Fibroblast of the conjunctiva (primary cell): ENCODE data around the gene CDK9.
"Not testable (repeated sequence)": the region's sequence is repeated elsewhere in the genome, so short reads cannot be mapped to it uniquely, and the experiment has no call there.

ENCODE experiments used
- DNase-seq: peaks from one replicate; pipeline ENCODE4 v3.0.0-alpha.2; 2010; ENCODE audit warnings: low read depth

The CDK9 gene

DNA sequence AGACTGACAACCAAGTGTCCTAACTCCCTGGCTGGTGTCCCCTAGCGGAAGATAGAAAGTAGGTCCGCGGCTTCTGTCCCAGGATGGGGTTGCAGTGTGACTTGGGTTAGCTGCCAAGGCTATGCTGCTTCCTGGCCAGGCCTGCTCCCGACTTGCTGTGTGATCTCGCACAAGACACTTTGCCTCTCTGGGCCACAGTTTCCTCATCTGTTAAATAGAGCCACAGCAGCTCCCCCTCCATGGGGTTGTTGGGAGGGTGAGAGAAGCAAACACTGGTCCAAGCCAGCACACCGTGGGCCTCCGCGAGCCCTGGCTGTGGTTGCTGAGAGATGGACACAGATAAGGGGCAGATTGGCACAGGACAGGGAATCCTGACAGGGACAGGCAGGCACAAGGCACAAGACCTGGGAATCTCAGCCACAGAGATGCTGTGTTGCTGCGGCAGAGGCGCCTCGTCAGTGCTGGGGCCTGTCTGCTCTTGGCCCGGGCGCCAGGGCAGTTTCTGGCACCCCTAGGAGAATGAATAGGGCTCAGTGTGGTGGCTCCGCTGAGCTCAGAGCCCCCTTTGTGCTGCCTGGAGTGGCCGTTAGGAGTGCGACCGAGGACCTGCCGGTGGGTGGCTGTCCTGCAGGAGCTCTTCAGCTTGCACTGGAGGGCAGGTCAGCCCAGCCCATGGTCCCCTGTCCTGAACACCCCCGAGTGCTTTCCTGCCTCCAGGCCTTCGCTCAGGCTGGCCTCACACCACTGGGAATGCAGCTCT is 5.5 kb upstream of the CDK9 start:
- DNase-seq: no peak

DNA sequence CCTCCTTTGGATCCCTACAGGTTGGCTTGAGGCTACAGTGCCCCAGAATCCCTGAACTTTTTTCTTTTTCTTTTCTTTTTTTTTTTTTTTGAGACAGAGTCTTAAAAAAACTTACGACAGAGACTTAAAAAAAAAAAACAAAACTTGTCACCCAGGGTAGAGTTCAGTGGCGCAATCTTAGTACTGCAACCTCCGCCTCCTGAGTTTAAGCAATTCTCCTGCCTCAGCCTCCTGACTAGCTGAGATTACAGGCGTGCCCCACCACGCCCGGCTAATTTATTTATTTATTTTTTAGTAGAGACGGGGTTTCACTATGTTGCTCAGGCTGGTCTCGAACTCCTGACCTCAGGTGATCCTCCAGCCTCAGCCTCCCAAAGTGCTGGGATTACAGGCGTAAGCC is 4.9 kb upstream of the CDK9 start:
- DNase-seq: not testable (repeated sequence)

DNA sequence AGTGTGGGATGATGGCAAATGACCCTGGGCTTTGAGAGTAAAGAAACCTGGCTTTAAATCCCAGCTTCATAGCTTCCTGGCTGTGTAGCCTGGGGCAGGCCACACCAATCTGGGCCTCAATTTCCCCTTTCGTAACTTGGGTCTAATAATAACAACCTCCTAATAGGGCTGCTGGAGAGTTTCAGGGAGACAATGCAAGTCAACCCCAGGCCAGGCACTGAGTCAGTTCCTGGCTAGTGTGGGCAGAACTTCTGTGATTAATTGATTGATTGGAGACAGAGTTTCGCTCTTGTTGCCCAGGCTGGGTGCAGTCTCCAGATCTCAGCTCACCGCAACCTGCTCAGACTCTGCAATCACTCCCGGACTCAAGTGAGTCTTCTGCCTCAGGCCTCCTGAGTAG is 4.0 kb upstream of the CDK9 start:
- no peak for DNase-seq

DNA sequence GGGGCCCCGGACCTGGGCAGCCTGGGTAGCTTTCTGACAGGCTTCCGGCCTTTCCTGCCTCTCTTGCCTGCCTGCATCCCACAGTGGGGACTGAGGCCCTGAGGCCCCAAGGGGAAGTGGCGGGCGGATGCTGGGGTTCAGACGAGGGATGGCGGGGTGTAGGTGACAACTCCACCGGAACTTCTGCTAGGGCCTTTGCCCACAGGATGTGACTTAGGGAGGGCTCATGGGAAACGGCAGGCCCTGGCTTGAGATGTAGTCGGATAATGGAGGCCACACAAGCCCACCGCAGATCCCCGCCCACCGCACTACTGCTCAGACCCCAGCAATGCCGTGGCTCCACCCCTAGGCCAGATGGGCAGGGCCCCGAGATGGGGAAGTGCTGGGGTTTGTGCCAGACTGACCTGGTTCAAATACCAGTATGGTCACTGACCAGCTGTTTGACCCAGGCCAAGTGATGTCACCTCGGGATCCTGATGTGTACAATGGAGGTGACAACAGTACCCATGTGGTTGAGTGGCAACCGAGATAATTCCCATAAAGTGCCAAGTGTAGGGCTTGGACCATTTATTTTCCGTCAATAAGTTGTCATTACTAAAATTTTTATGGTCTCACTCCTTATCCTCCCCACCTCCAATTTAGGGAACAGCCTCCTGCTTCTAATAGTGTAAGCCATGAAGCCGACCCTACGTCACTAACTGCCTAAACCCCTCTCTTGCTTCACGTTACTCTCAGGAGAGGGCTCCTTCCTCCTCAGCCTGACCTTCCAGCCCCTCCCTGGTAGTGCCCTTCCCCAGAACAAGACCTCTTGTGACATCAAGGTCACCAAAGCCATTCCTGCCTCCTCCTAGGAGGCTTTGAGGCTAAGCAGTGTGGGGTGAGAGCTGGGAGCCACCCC is 2.5 kb upstream of the CDK9 start:
- no peak for DNase-seq

DNA sequence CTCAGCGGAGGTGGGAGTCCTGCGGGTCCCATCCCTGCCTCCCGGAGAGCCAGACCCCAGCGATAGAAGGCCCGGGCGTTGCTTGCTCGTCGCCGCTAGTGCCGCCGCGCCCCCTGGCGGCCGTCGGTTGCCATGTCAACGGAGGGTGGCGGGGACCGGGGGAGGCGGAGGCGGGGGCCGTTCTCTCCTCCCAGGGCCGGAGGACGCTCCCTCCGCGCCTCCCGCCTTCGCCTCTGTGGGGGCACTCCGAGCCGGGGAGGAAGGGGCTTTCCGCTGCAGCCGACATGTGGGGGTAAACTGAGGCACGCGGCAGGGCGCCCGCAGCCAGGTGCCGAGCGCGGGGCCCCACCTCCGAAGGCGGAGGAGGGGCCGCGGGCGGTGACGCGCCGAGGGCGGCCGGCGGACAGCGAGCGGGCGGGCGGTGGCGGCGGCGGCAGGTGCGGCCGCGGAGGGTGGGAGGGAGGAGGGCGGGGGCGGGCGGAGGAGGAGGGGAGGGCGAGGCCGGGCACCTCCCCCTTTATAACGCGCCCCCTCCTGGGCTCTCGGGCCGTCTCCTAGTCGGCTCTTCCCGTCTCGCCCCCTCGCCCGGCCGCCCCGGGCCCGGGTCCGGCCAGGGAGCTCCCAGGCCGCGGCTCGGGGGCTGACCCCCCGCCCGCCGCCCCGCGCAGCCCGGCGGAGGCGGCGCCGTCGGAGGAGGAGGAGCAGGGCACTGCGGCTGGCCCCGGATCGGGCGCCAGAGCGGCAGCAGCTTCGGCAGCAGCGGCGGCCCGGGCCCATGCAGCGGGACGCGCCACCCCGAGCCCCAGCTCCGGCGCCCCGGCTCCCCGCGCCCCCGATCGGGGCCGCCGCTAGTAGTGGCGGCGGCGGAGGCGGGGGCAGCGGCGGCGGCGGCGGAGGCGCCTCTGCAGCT is 556 bp upstream of the CDK9 start:
- DNase-seq: peak; percentile 54

DNA sequence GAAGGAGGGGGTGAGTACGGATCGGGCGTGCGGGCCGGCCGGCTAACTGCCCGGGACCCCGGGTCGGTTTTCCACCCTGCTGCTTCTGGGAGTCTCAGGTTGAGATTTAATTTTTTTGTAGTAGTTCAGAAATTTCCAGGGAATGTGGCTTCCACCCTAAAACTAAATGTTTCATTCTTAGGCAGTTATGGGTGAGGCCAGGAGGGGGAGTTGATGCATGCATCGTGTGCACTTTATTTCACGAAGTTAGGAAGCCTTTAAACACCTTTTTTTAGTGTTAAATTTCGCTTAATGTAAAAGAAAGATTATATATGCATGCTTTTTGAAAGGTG is 905 bp downstream of the CDK9 start:
- no peak for DNase-seq

DNA sequence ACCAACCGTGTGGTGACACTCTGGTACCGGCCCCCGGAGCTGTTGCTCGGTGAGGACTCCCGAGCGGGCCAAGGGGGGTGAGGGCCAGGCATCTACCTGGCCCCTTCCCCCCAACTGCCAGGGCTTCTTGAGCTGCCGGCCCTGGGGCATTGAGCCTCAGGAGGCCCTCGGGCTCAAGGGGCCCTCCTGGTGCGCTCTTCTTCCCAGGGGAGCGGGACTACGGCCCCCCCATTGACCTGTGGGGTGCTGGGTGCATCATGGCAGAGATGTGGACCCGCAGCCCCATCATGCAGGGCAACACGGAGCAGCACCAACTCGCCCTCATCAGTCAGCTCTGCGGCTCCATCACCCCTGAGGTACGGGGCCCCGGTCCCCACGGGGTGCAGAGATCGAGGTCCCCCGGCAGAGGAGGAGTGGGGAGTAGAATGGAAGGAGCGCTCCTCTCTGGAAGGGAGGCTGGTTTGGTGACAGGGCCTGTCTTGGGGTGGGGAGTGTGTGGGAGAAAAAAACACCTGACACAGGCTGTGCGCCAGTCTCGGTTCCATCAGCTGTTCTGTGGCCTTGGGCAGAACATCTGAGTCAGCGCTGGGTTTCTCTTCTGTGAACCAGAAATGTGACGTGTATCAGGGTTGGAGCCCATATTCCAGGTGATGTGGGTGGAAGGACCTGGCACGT is 2.6 kb downstream of the CDK9 start:
- no peak for DNase-seq

DNA sequence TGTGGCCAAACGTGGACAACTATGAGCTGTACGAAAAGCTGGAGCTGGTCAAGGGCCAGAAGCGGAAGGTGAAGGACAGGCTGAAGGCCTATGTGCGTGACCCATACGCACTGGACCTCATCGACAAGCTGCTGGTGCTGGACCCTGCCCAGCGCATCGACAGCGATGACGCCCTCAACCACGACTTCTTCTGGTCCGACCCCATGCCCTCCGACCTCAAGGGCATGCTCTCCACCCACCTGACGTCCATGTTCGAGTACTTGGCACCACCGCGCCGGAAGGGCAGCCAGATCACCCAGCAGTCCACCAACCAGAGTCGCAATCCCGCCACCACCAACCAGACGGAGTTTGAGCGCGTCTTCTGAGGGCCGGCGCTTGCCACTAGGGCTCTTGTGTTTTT is 3.3 kb downstream of the CDK9 start:
- no peak for DNase-seq

DNA sequence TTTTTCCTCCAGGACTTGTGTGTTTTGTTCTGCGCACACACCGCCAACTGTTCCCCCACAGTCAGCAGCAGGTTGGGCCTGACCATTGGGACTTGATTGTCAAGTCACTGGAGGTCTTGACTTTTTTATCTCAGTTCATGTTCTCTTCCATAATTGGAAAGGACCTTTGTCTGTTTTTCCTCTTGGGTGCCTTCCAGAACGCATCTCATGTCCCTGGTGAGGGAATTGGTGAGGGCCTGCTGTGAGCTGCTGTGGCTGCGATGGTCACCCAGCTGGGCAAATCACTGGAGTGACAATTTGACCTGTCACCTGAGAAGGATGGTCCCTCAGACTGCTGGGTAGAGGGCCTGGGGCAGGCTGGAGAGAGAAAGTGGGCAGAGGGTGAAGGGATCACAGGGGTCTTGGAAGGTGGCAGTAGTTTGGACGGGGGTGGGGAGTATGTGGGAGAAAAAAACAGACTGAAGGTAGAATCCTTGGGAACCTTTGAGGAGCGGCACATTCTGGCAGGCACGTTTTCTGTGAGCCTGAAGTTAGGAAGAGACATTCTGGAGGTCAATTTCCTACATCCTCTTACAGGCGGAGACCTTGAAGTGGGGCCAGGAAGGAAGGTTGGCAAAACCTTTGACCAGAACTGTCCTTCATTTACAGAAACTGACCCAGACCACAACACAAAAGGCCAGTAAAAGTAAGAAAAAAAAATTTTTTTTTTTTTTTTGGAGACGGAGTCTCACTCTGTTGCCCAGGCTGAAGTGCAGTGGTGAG is 4.4 kb downstream of the CDK9 start:
- DNase-seq: no peak

DNA sequence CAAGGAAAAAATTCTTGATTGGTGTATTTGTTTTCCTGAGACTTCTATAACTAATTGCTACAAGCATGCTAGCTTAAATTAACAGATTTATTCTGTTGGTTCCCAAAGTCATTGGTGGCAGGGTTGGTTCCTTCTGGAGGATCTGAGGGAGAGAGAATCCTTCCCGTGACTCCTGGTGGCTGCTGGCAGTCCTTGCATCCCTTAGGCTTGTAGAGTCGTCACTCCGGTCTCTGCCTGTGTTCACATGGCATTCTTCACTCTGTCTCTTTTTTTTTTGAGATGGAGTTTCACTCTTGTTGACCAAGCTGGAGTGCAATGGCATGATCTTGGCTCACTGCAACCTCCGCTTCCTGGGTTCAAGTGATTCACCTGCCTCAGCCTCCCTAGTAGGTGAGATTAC is 5.3 kb downstream of the CDK9 start:
- DNase-seq: no peak

DNA sequence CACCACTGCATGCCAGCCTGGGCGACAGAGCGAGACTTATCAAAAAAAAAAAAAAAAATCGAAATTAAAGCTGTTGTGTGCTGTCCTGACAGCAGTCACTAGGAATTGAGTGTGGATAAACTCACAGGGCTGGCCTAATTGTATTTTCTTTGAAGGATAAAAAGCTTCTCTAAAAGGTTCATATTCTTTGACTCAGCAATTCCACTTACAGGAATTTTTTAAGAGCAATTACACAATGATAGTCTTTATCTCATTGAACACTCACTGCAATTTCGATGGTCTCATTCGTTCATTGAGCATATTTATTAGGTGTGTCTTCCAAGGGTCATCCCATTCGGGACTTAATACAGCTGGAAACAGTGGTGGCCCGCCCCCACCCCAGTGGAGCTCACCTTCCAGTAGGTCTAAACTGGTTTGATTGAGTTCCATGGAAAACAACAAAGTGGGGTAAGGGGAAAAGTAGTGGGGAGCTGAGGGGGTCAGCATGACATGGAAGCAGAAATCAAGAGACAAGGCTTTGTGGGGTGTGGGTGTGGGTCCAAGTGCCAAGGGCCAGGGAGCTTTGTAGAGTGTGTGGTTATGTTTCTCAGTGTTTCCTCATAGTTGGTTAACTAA is 6.7 kb downstream of the CDK9 start:
- DNase-seq: no peak

DNA sequence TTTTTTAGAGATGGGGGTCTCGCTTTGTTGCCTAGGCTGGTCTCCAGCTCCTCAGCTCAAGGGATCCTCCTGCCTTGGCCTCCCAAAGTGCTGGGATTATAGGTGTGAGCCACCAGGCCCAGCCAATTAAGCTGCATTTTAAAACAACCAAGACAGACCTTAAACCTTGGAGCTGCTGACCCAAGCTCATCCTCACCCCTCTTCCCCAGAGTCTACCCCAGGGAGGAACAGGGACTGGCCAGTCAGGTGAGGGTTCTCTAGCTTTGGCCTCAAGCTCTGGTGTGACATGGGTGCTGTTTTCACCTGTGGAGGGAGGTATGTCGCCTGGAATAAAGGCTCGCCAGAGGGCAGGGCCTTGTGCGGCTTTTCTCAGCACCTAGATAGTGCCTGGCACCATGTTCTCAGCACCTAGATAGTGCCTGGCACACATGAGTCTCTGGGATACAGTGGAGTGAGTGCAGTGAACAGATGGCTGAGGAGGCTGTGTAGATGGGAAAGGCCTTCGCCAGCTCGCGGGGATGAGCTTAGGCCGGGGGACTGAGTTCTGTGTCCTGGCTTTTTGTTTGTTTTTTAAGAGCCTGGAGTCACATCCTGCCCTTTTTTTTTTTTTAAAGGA is 7.4 kb downstream of the CDK9 start:
- DNase-seq: no peak

DNA sequence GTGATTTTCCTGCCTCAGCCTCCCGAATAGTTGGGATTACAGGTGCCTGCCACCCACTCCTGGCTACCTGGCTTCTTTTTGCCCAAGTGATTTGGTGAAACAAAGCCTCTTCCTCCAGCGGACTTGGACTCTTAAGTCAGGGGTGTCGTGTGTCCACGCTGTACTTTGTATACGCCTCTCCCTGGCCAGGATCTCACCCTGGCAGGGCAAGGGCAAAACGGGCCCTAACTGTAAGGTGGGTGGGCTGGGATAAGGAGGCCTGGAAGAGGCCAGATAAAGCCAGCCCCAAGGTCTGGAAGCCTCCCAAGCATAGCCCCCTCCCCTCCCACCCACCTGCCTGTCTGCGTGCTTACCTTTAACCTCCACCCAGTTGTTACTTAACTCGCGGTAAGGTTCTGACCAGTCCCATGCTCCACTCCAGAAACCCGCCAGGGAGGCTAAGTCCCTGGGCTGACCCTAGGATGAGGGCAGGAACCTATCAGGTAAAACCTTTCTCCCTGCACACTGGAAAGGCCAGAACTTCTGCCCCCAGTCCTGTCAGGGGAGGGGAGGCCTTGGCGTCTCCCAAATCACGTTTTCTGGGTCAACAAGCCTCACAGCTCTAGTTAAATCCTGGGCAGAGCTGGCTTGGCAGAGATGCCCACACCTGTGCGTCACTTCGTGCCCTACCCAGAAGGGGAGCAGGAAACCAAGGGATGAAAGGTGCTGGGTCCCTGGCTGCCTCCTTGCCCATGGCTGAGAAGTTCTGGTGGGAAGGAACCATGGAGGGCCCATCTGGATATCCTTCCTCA is 8.4 kb downstream of the CDK9 start:
- no peak for DNase-seq

DNA sequence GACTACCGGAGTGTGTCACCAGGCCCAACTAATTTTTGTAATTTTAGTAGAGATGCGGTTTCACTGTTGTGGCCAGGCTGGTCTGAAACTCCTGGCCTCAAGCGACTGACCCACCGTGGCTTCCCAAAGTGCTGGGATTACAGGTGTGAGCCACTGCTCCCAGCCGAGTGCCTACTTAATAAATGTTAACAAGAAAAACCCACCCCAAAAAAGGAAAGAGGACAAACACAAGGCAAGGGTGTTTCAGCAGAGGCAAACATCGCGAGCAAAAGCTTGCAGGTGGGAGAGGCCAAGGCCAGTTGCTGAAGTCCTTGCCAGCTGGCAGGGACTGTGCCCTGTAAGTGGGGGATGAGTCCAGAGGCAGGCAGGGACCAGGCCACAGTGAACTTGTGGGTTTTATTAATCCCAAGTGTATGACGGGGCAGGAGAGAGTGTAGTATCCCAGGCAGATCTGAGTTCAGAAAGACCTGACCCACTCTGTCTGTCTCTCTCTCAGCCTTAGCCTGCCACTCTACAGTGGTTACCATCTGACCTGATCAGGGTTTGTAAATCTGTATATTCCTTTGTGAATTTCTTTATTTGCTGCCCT is 10.5 kb downstream of the CDK9 start:
- no peak for DNase-seq

DNA sequence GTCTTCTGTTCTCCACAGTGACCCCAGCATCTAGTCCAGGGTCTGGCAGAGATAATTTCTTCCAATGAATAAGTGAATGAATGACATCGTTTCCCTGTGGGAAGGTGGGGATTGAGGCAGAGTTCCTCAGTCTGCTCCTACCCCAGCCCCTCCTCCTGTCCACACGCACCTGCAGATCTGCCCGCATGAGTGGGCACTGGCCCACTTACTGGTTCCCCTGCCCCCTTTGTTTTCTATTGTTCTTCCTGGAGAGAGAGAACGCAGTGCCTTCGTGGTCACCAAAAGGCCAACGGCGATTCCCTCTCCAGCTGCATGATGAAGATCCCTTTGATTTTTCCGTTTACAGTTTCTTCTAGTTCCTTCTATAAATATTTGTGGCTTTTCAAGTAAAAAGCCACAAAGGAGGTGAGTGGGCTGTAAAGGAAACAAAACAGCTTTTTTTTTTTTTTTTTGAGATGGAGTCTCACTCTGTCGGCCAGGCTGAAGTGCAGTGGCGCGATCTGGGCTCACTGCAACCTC is 11.1 kb downstream of the CDK9 start:
- DNase-seq: no peak

DNA sequence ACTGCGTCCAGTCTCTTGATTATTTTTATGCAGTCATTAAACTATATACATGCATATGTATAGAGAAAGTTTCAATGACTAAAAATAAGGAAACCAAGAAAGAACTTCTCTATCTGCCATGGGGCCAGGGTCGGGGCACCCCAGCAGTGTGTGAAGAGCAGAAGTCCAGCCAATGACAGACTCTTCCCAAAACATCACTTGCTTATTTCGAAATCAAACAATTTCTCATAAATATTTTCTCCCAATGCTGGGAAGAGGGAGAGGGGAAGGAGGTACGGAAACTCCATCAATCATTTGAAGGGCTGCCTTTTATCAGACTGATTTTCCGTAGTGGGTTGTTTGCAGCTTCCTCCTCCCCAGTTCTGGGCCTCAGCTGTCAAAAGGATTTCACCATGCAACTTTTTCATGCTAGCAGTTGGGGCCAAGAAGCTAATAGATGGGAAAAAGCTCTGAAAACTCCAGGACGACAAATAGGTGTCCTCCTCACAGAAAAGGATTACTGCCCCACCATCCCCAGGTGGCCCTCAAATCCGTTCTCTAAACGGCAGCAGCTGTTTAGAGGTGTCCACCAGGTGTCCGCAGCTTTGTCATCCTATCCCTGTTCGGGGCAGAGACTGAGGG is 16.2 kb downstream of the CDK9 start:
- DNase-seq: no peak

DNA sequence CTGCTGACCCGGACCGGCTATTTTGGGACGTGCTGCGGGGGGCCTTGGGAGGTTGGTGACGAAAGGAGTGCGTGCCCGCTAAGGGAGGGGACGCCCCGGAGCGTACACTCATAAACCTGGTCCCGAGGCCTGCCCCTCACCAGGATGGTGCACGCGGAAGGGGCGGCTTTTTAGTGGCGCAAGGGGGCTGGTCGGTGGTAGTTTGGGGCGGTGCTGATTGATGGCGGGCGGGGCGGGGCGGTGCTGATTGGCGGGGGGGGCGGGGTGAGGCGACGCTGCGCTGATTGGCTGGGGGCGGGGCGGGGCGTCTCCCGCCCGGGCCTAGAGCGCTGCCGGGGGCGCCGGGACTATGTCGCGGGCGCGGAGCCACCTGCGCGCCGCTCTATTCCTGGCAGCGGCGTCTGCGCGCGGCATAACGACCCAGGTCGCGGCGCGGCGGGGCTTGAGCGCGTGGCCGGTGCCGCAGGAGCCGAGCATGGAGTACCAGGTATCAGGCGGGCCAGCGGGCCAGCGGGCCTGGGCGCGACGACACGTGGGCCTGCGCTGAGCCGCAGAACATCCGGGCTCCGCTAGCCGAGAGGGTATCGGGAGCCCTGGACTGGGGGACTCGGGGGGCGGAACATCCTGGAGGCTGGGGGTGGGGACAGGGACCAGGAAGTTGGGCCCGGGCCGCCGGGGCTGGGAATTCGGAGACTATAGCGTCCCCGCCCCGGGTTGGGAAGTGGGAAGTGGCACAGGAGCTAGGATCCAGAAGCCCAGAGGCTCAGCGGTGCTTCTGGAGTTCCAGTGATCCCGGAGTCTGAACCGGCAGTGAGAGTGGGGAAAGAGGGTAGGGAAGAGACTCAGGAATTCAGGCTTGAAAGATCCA is 17.0 kb downstream of the CDK9 start, which contains the start of gene FPGS:
Gene FPGS (plus strand): TSS at position 307 of the 868 bp plus-strand sequence. CDS start 43 bp downstream, at position 350.
- peak; percentile 75 for DNase-seq
